Measurements from ENCODE around the gene CUX1.
A peak's percentile ranks its signal among the peaks of the same experiment; 100 is the strongest.
"Not testable (repeated sequence)": the region's sequence is repeated elsewhere in the genome, so short reads cannot be mapped to it uniquely, and the experiment has no call there.

CUX1 gene

DNA sequence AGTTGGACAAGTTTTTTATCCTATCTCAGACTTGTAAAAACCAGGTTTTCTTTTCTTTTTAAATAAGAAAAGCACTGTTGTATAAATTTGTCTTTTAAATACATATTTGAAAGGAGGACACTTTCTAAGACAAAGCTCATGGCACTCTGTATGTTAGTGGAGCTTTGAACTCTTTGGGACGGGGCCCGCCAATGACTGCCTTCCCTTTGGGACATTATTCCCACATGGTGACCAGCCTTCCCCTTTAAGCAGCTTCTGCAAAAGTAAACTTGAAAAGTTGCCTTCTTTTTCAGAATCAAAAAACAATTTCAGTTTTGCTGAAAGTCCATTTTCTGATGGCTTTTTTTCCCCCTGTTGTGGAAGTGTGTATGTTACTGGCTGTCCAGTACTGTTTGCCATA is 1.8 kb downstream of the CUX1 start:
- no peak overlapping the region for H3K9ac ChIP-seq (ENCODE audit: low read length)
- peaks cover 17% of the 10 kb centered on the region for H3K4me1 ChIP-seq (ENCODE audit: control insufficient read depth, insufficient read depth, low read length)
- H3K9me3 ChIP-seq (ENCODE audit: control insufficient read depth, low read length) = no peaks in the 10 kb centered on the region
- no peak overlapping the region for H3K4me3 ChIP-seq (ENCODE audit: low read length)
- H3K27me3 ChIP-seq (ENCODE audit: control insufficient read depth, insufficient read depth, low read length) = no peaks in the 10 kb centered on the region
- H3K36me3 ChIP-seq (ENCODE audit: control insufficient read depth, insufficient read depth, low read length) = no peaks in the 10 kb centered on the region

DNA sequence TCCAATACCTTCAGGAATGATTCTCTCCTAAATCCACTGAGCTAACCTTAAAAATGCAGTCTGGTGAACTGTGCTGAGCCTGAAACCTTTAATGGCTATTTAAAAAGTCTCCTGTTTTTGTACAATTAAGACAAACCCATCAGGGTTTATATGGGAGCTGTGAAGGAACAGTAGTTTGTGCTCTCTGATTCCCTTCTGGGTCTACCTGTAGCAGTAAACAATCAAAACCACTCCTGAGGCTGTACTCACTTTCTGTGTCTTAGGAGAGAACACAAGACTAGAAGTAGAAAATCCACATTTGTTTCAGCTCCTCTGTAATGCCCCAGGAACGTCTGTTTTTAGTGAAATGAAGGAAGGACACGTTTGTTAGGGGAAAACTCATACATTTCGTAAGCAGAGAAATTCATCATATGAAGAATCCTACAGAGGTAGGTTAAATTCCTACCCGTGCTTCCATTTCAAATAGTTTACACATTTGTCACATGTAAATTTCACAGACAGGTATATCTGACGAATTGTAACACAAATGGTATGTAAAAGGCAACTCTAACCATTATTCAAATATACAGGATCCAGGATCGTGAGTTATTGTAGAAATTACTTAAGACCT is 2.6 kb downstream of the CUX1 start:
- Histone ChIP-seq H3K36me3 (ENCODE audit: control insufficient read depth, insufficient read depth, low read length) (no peaks in the 10 kb centered on the region), H3K27me3 (ENCODE audit: control insufficient read depth, insufficient read depth, low read length) (no peaks in the 10 kb centered on the region), H3K4me1 (ENCODE audit: control insufficient read depth, insufficient read depth, low read length) (peaks cover 18% of the 10 kb centered on the region), H3K9me3 (ENCODE audit: control insufficient read depth, low read length) (no peaks in the 10 kb centered on the region), H3K9ac (ENCODE audit: low read length) (no peak overlapping the region), H3K4me3 (ENCODE audit: low read length) (no peak overlapping the region)

GRCh38 chr7:101820703-101821102 is 3.3 kb downstream of the CUX1 start:
- Histone ChIP-seq H3K4me1 (ENCODE audit: control insufficient read depth, insufficient read depth, low read length) (peaks cover 18% of the 10 kb centered on the region), H3K9me3 (ENCODE audit: control insufficient read depth, low read length) (no peaks in the 10 kb centered on the region), H3K27me3 (ENCODE audit: control insufficient read depth, insufficient read depth, low read length) (no peaks in the 10 kb centered on the region), H3K9ac (ENCODE audit: low read length) (no peak overlapping the region), H3K4me3 (ENCODE audit: low read length) (no peak overlapping the region), H3K36me3 (ENCODE audit: control insufficient read depth, insufficient read depth, low read length) (no peaks in the 10 kb centered on the region)

GRCh38 chr7:101822632-101823031 is 5.2 kb downstream of the CUX1 start:
- Histone ChIP-seq H3K4me1 (ENCODE audit: control insufficient read depth, insufficient read depth, low read length) (peaks cover 18% of the 10 kb centered on the region), H3K9ac (ENCODE audit: low read length) (peak overlapping the region; percentile 48)
- not testable (repeated sequence) for H3K9me3 ChIP-seq (ENCODE audit: control insufficient read depth, low read length); H3K27me3 ChIP-seq (ENCODE audit: control insufficient read depth, insufficient read depth, low read length); H3K36me3 ChIP-seq (ENCODE audit: control insufficient read depth, insufficient read depth, low read length); H3K4me3 ChIP-seq (ENCODE audit: low read length)

GRCh38 chr7:101823096-101823495 is 5.7 kb downstream of the CUX1 start:
- peaks cover 18% of the 10 kb centered on the region for H3K4me1 ChIP-seq (ENCODE audit: control insufficient read depth, insufficient read depth, low read length)
- no peak overlapping the region for H3K4me3 ChIP-seq (ENCODE audit: low read length)
- no peaks in the 10 kb centered on the region for H3K27me3 ChIP-seq (ENCODE audit: control insufficient read depth, insufficient read depth, low read length)
- H3K9ac ChIP-seq (ENCODE audit: low read length) = peak overlapping the region; percentile 48
- no peaks in the 10 kb centered on the region for H3K36me3 ChIP-seq (ENCODE audit: control insufficient read depth, insufficient read depth, low read length)
- no peaks in the 10 kb centered on the region for H3K9me3 ChIP-seq (ENCODE audit: control insufficient read depth, low read length)

DNA sequence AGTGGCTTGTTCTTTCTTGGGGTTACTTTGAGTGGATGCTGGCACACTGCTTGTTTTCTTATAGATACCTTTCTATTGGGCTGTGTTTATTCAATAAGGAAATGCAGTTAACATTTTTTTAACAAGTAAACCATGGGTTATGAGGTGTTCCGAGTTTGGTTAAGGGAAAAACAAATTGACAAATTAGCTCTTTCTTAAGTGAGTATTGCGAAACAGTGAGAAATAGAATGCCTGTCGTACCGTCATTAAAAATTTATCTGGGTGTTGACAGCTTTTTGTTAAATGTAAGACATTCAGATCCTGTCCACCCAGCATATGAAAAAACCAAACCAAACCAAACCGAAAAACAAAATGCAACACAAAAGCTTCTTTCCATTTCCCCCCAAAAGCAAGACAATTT is 6.2 kb downstream of the CUX1 start:
- Histone ChIP-seq H3K4me3 (ENCODE audit: low read length) (no peak overlapping the region), H3K9me3 (ENCODE audit: control insufficient read depth, low read length) (no peaks in the 10 kb centered on the region), H3K27me3 (ENCODE audit: control insufficient read depth, insufficient read depth, low read length) (no peaks in the 10 kb centered on the region), H3K36me3 (ENCODE audit: control insufficient read depth, insufficient read depth, low read length) (no peaks in the 10 kb centered on the region), H3K9ac (ENCODE audit: low read length) (peak overlapping the region; percentile 48), H3K4me1 (ENCODE audit: control insufficient read depth, insufficient read depth, low read length) (peaks cover 14% of the 10 kb centered on the region)

DNA sequence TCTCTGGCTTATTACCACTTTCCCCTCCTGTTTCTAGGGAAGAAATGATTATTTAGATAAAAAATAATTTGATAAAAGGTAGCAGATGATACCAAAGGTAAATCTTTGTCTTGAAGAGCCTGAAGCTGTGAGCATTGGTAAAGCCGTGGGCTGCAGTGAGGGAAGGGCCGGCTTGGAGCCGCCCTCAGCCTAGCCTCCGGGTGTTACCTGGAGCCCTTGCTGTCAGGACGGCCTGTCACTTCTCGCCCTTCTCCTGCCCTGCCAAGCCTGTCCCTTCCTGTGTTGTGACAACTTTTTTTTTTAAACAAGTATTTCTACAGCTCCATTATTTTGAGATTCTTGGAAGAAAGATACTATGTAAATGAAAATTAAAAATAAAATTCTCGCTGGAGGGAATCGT is 7.0 kb downstream of the CUX1 start:
- H3K9ac ChIP-seq (ENCODE audit: low read length) = no peak overlapping the region

DNA sequence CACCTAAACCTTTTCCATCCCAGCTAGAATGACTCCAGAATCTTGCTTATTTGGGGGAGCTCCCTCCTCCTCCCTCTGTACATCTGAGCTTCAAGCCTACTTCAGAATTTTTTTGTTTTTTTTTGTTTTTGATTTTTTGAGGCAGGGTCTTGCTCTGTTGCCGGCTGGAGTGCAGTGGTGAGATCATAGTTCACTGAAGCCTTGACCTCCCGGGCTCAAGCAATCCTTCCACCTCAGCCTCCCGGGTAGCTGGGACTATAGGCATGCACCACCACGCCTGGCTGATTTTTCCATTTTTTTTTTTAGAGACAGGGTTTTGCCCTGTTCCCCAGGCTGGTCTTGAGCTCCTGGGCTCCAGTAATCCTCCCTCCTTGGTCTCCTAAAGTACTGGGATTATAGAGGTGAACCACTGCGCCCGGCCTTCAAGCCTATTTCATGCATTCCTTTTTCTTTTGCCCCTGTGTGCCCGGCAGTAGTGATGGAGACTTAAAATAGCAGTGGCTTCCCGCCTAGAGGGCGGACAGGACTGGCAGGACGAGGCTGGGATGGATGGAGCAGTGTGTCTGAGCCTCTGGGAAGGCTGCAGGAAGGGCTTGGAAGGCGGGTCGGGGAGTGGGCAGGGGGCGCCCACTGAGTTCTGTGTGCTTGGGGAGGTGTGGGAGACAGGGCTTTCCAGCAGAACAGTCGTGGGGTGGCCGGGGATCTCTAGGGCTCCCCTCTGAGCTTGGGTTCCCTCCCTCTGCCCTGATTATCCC is 8.8 kb downstream of the CUX1 start:
- H3K9ac ChIP-seq (ENCODE audit: low read length) = no peak overlapping the region
- peaks cover 12% of the 10 kb centered on the region for H3K4me1 ChIP-seq (ENCODE audit: control insufficient read depth, insufficient read depth, low read length)

More for the DNA sequence above, 7.0 kb downstream of the CUX1 start:
- Histone ChIP-seq H3K4me3 (ENCODE audit: low read length) (no peak overlapping the region), H3K9me3 (ENCODE audit: control insufficient read depth, low read length) (no peaks in the 10 kb centered on the region), H3K36me3 (ENCODE audit: control insufficient read depth, insufficient read depth, low read length) (no peaks in the 10 kb centered on the region), H3K27me3 (ENCODE audit: control insufficient read depth, insufficient read depth, low read length) (no peaks in the 10 kb centered on the region), H3K4me1 (ENCODE audit: control insufficient read depth, insufficient read depth, low read length) (peaks cover 12% of the 10 kb centered on the region)

DNA sequence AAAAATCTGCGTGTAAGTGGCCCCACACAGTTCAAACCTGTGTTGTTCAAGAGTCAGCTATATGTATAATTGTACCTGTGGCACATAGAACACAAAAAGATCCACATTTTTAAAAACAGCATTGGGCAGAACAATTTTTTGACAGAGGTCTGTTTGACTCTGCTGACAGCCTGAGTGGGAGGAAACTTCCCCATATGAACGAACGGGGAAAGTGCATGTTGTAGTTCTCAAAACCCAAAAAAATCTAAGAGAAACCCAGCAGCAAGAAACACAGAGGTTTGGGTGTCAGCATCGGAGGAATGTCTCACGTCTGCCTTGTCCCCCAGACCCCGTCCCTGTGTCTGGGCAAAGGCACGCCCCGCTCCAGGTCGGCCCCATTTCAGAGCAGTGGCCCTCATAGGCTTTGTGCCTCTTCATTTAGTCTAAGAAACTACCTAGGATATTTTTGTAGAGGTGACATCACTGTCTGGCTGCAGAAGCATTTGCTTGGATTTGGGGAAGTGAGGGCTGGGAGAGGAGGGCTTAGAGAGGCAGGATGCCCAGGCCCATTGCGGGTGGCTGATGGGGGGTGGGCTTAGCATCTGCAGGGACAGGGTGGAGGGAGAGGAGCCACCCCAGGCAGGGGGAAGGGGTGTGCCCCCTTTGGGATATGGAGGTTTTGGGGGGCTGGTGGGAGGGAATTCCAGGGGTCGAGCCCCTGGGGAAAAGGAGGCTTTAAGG is 11.0 kb downstream of the CUX1 start:
- no peaks in the 10 kb centered on the region for H3K9me3 ChIP-seq (ENCODE audit: control insufficient read depth, low read length)
- no peaks in the 10 kb centered on the region for H3K27me3 ChIP-seq (ENCODE audit: control insufficient read depth, insufficient read depth, low read length)
- no peak overlapping the region for H3K4me3 ChIP-seq (ENCODE audit: low read length)
- H3K36me3 ChIP-seq (ENCODE audit: control insufficient read depth, insufficient read depth, low read length) = no peaks in the 10 kb centered on the region
- H3K9ac ChIP-seq (ENCODE audit: low read length) = no peak overlapping the region
- H3K4me1 ChIP-seq (ENCODE audit: control insufficient read depth, insufficient read depth, low read length) = peaks cover 11% of the 10 kb centered on the region

More for the DNA sequence above, 8.8 kb downstream of the CUX1 start:
- no peaks in the 10 kb centered on the region for H3K9me3 ChIP-seq (ENCODE audit: control insufficient read depth, low read length)
- no peak overlapping the region for H3K4me3 ChIP-seq (ENCODE audit: low read length)
- H3K36me3 ChIP-seq (ENCODE audit: control insufficient read depth, insufficient read depth, low read length) = no peaks in the 10 kb centered on the region
- no peaks in the 10 kb centered on the region for H3K27me3 ChIP-seq (ENCODE audit: control insufficient read depth, insufficient read depth, low read length)

- Histone ChIP-seq H3K9me3 (ENCODE audit: control insufficient read depth, low read length) (no peaks in the 10 kb centered on the region), H3K4me1 (ENCODE audit: control insufficient read depth, insufficient read depth, low read length) (peaks cover 5% of the 10 kb centered on the region), H3K36me3 (ENCODE audit: control insufficient read depth, insufficient read depth, low read length) (no peaks in the 10 kb centered on the region), H3K9ac (ENCODE audit: low read length) (no peak overlapping the region), H3K27me3 (ENCODE audit: control insufficient read depth, insufficient read depth, low read length) (no peaks in the 10 kb centered on the region), H3K4me3 (ENCODE audit: low read length) (no peak overlapping the region)
Measured at GRCh38 chr7:101829374-101829773, 11.9 kb downstream of the CUX1 start.

DNA sequence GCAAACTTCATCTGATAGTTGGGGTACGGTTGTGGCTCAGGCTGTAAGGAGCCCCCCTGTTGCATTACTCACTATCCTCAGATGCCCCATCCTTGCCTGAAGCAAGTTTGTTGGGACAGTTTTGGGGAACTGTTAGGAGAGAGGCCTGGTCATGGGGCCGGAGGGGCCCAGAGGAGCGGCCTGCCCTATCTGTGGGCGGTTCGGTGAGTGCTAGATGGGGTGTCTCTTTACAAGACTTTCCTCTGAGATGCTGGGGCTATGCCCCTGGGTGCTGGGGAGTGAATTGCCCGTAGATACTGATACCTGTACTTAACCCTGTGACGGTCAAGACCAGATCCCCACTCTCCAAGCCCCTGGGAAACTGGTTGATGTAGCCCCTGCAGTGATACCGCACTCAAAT is 12.4 kb downstream of the CUX1 start:
- Histone ChIP-seq H3K9ac (ENCODE audit: low read length) (no peak overlapping the region), H3K9me3 (ENCODE audit: control insufficient read depth, low read length) (no peaks in the 10 kb centered on the region), H3K27me3 (ENCODE audit: control insufficient read depth, insufficient read depth, low read length) (no peaks in the 10 kb centered on the region), H3K36me3 (ENCODE audit: control insufficient read depth, insufficient read depth, low read length) (no peaks in the 10 kb centered on the region), H3K4me1 (ENCODE audit: control insufficient read depth, insufficient read depth, low read length) (peaks cover 5% of the 10 kb centered on the region), H3K4me3 (ENCODE audit: low read length) (no peak overlapping the region)

GRCh38 chr7:101831396-101831795 is 14.0 kb downstream of the CUX1 start:
- H3K9me3 ChIP-seq (ENCODE audit: control insufficient read depth, low read length); H3K27me3 ChIP-seq (ENCODE audit: control insufficient read depth, insufficient read depth, low read length); H3K9ac ChIP-seq (ENCODE audit: low read length); H3K36me3 ChIP-seq (ENCODE audit: control insufficient read depth, insufficient read depth, low read length); H3K4me1 ChIP-seq (ENCODE audit: control insufficient read depth, insufficient read depth, low read length); H3K4me3 ChIP-seq (ENCODE audit: low read length): not testable (repeated sequence)
